HS-5 (cell line): Measurements from ENCODE around the gene SEMA4A.
"Not testable (repeated sequence)": the region's sequence is repeated elsewhere in the genome, so short reads cannot be mapped to it uniquely, and the experiment has no call there.

Source experiments
- DNase-seq: peaks from one replicate; pipeline ENCODE4 v3.0.0-alpha.2; 2012; ENCODE audit warnings: low read depth

Gene SEMA4A

GRCh38 chr1:156194300-156194652 lies 40.9 kb downstream of the SEMA4A start:
- DNase-seq: no peak

- DNase-seq: no peak
Observed at GRCh38 chr1:156195853-156196252, 42.5 kb downstream of the SEMA4A start.

- DNase-seq: no peak
Observed at GRCh38 chr1:156196445-156196844, 43.1 kb downstream of the SEMA4A start.

DNA sequence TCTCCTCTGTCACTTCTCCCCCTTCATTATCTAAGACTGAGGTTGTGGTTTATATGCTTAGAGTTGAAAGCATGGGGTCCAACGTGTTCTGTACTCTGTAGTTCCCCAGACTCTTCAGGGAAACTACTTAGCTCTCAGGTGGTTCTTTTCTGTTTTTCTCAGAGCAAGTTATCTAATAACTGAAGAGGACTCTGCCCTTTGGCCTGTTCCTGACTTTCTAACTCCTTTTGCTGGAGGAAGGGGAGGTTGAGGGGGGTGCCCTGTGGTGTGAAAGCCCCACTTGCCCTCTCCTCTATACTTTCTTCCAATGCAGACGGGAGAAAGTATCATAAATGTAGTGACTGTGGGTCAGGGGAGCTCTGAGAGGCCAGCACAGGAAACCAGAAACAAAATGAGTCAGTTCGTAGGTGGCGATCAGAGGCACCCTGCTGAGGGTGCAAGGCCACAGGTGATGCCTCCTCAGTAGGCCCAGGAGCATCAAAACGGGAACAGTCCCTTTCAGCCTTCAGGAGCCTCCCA lies 45.5 kb downstream of the SEMA4A start:
- DNase-seq: no peak

DNA sequence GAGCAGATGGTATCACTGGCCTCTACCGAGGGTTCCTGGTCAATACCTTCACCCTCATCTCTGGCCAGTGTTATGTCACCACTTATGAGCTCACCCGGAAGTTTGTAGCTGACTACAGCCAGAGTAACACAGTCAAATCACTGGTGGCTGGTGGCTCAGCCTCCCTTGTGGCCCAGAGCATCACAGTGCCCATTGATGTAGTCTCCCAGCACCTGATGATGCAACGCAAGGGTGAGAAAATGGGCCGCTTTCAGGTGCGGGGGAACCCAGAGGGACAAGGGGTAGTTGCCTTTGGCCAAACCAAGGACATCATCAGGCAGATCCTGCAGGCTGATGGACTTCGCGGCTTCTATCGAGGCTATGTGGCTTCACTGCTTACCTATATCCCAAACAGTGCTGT lies 46.7 kb downstream of the SEMA4A start:
- no peak for DNase-seq

GRCh38 chr1:156203331-156203730 lies 49.9 kb downstream of the SEMA4A start:
- DNase-seq: no peak

GRCh38 chr1:156204686-156205085 lies 51.3 kb downstream of the SEMA4A start:
- DNase-seq: no peak

DNA sequence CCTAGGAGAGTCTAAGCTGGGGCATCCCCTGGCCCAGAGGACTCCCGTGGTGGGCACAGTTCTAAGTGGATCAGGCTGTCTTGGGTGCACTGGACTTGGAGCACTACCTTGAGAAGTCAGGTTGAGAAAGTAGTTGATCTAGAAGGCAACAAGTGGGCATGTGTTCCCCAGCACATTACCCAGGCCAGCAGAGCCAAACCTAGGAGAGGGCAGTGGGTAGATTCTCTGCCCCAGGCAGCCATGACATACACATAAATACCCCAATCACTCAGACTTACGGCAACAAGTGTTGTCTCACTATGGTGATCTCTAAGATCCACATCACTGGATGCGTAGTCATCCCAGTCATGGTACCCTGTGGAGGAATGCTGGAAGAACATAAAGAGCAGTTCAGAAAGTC lies 57.9 kb downstream of the SEMA4A start:
- DNase-seq: no peak

DNA sequence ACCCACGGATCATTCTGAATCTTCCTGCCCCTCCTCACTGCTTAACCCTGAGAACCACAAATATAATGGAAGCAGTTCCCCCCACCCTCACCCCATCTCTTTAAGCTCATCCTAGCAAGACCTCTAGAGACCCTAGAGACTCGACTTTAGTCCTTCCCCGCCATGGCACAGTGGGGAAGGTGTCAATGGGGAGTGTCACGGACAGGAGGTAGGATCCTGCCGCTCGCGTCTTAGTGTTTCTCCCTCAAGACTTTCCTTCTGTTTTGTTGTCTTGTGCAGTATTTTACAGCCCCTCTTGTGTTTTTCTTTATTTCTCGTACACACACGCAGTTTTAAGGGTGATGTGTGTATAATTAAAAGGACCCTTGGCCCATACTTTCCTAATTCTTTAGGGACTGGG lies 58.7 kb downstream of the SEMA4A start:
- no peak for DNase-seq

DNA sequence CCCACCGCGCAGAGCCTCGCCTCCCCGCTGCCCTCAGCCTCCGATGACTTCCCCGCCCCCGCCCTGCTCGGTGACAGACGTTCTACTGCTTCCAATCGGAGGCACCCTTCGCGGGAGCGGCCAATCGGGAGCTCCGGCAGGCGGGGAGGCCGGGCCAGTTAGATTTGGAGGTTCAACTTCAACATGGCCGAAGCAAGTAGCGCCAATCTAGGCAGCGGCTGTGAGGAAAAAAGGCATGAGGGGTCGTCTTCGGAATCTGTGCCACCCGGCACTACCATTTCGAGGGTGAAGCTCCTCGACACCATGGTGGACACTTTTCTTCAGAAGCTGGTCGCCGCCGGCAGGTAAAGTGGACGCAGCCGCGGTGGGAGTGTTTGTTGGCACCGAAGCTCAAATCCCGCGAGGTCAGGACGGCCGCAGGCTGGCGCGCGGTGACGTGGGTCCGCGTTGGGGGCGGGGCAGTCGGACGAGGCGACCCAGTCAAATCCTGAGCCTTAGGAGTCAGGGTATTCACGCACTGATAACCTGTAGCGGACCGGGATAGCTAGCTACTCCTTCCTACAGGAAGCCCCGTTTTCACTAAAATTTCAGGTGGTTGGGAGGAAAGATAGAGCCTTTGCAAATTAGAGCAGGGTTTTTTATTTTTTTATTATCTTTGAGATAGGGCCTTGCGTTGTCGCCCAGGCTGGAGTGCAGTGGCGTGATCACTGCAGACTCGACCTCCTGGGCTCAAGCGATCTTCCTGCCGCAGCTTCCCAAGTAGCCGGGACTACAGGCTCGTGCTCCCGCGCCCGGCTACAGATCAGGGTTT lies 59.7 kb downstream of the SEMA4A start, which contains the start of gene PMF1:
Gene PMF1 (plus strand): TSS at position 175 of the 811 bp plus-strand sequence. CDS start 9 bp downstream, at position 184.
- DNase-seq: peak; percentile 94

DNA sequence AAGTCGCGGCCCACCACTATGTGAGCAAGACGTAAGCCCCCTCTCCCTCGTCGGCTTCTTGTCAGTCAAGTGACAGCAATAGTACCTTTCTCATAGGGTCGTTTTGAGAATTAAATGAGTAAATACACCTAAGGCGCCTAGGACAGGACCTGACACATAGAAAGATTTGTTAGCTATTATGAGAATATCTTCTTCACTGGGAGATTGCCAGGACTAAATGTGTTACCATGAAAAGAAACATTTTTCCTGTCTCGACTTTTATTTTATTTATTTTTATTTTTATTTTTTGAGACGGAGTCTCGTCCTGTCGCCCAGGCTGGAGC lies 60.2 kb downstream of the SEMA4A start:
- DNase-seq: no peak

DNA sequence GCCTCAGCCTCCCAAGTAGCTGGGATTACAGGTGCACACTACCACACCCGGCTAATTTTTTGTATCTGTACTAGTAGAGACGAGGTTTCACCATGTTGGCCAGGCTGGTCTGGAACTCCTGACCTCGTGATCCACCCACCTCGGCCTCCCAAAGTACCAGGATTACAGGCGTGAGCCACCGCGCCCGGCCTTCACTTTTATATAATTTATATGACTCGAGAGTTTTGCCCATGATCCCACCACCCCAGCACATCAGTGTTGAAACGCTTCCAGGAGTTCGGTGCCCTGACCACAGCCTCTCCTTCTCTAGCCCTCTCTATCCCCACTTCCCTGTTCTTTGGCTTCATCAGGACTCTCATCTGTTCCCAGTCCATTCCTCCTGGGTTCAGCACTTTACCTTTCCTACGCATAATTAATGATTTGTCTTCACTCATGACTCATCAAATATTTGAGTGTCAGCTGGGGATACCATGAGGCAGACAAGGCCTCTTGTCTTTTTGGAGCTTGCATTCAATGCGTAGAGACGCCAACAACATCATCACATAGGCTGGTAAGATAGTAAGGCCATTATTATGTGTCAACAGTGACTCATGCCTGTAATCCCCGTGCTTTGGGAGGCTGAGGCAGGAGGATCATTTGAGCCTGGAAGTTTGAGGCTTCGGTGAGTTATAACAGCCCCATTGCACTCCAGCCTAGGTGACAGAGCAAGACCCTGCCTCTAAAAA lies 60.8 kb downstream of the SEMA4A start:
- no peak for DNase-seq

DNA sequence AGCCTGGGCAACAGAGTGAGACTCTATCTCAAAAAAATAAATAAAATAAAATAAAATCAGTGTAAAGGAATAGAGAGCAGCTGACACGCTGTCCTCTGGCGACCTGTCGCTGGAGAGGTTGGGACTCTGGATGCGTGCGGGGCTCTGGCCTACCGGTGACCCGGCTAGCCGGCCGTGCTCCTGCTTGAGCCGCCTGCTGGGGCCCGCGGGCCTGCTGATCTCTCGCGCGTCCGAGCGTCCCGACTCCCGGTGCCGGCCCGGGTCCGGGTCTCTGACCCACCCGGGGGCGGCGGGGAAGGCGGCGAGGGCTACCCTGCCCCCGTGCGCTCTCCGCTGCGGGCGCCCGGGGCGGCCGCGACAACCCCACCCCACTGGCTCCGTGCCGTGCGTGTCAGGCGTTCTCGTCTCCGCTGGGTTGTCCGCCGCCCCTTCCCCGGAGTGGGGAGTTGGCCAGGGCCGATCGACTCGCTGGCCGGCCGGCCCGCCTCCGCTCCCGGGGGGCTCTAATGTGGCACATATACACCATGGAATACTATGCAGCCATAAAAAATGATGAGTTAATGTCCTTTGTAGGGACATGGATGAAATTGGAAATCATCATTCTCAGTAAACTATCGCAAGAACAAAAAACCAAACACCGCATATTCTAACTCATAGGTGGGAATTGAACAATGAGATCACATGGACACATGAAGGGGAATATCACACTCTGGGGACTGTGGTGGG lies 63.1 kb downstream of the SEMA4A start:
- not testable (repeated sequence) for DNase-seq

- no peak for DNase-seq
Observed at GRCh38 chr1:156217871-156218270, 64.5 kb downstream of the SEMA4A start.

GRCh38 chr1:156220226-156220625 lies 66.8 kb downstream of the SEMA4A start:
- no peak for DNase-seq

- DNase-seq: no peak
Observed at GRCh38 chr1:156221986-156222692, 68.8 kb downstream of the SEMA4A start.

GRCh38 chr1:156225677-156226014 lies 72.3 kb downstream of the SEMA4A start:
- no peak for DNase-seq

GRCh38 chr1:156226116-156226538 lies 72.7 kb downstream of the SEMA4A start:
- no peak for DNase-seq

DNA sequence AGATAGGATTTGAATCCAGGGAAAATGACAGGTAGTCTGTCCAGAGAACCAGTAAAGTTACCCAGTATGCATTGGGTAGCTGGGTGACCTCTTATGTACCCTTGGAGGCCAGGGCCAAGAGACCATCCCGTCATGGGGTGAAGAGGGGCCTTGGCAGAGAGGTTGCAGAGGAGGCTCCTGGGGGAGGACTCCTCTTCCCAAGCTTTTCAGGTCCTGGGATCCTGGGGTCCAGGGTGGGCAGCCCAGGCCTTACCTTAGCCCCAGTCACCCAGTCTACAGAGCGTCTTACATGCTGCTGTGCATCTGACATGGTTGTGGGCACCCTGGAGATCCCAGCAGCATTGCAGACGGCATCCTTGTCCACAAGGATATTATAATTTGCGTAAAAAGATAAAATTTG lies 73.4 kb downstream of the SEMA4A start:
- no peak for DNase-seq
